ENCODE measurements around the gene CRYBG1.

- TF ChIP-seq CTCF (conservative IDR thresholded peaks at IDR 0.05 in 1 of 2, IDR thresholded peaks at IDR 0.05 in 1 of 2; ENCODE audit: extremely low read depth in 1 of 2, insufficient read depth in 1 of 2, low read depth in 1 of 2, low read length in 2 of 2), result no peak
- no peak for TF ChIP-seq EZH2 (IDR thresholded peaks at IDR 0.05; ENCODE audit: borderline replicate concordance, low read length)
Measured at GRCh38 chr6:106518748-106519147, 158.2 kb downstream of the CRYBG1 start.

Data from mammary epithelial cell (primary cell).